Measurements from ENCODE around the gene SETD1B.
"Not testable (repeated sequence)": the region's sequence is repeated elsewhere in the genome, so short reads cannot be mapped to it uniquely, and the experiment has no call there.

The SETD1B gene

GRCh38 chr12:121803861-121804416 is at the start of gene SETD1B:
TSS of gene SETD1B (plus strand) at chr12:121804009. CDS start at chr12:121804738, 729 bp downstream.
- FAIRE-seq (no peak), DNase-seq (ENCODE audit: insufficient read length, low spot score) (no peak)

- FAIRE-seq (no peak), DNase-seq (ENCODE audit: insufficient read length, low spot score) (no peak)
Measured at GRCh38 chr12:121754836-121755235, 49.0 kb upstream of the SETD1B start.

GRCh38 chr12:121755591-121755990 is 48.2 kb upstream of the SETD1B start:
- DNase-seq (ENCODE audit: insufficient read length, low spot score) (no peak), FAIRE-seq (no peak)

- DNase-seq (ENCODE audit: insufficient read length, low spot score), result not testable (repeated sequence)
- FAIRE-seq, result peak; percentile 46
Measured at GRCh38 chr12:121758536-121758935, 45.3 kb upstream of the SETD1B start.

- FAIRE-seq, result no peak
Measured at GRCh38 chr12:121762269-121762668, 41.5 kb upstream of the SETD1B start.

GRCh38 chr12:121764808-121765207 is 39.0 kb upstream of the SETD1B start:
- FAIRE-seq (no peak), DNase-seq (ENCODE audit: insufficient read length, low spot score) (no peak)

More at GRCh38 chr12:121762269-121762668, 41.5 kb upstream of the SETD1B start:
- no peak for DNase-seq (ENCODE audit: insufficient read length, low spot score)

GRCh38 chr12:121765573-121765972 is 38.2 kb upstream of the SETD1B start:
- DNase-seq (ENCODE audit: insufficient read length, low spot score) (peak; percentile 86), FAIRE-seq (peak; percentile 96)

- FAIRE-seq (no peak), DNase-seq (ENCODE audit: insufficient read length, low spot score) (no peak)
Measured at GRCh38 chr12:121766290-121767039, 37.3 kb upstream of the SETD1B start.

- FAIRE-seq (no peak), DNase-seq (ENCODE audit: insufficient read length, low spot score) (no peak)
Measured at GRCh38 chr12:121767525-121768016, 36.2 kb upstream of the SETD1B start.

- FAIRE-seq (no peak), DNase-seq (ENCODE audit: insufficient read length, low spot score) (no peak)
Measured at GRCh38 chr12:121769297-121769830, 34.4 kb upstream of the SETD1B start.

GRCh38 chr12:121769831-121770301 is 33.9 kb upstream of the SETD1B start:
- no peak for FAIRE-seq
- DNase-seq (ENCODE audit: insufficient read length, low spot score), result no peak

- FAIRE-seq, result no peak
- no peak for DNase-seq (ENCODE audit: insufficient read length, low spot score)
Measured at GRCh38 chr12:121770388-121770787, 33.4 kb upstream of the SETD1B start.

- FAIRE-seq, result no peak
- no peak for DNase-seq (ENCODE audit: insufficient read length, low spot score)
Measured at GRCh38 chr12:121770813-121771625, 32.8 kb upstream of the SETD1B start.

GRCh38 chr12:121773011-121773777 is 30.6 kb upstream of the SETD1B start:
- peak; percentile 85 for FAIRE-seq
- peak; percentile 85 for DNase-seq (ENCODE audit: insufficient read length, low spot score)

GRCh38 chr12:121774968-121775474 is 28.8 kb upstream of the SETD1B start:
- DNase-seq (ENCODE audit: insufficient read length, low spot score) (no peak), FAIRE-seq (no peak)

- FAIRE-seq (no peak), DNase-seq (ENCODE audit: insufficient read length, low spot score) (no peak)
Measured at GRCh38 chr12:121775501-121775900, 28.3 kb upstream of the SETD1B start.

GRCh38 chr12:121776190-121777098 is 27.4 kb upstream of the SETD1B start:
- DNase-seq (ENCODE audit: insufficient read length, low spot score), result no peak
- FAIRE-seq, result peak; percentile 52

- FAIRE-seq (no peak), DNase-seq (ENCODE audit: insufficient read length, low spot score) (no peak)
Measured at GRCh38 chr12:121778567-121779421, 25.0 kb upstream of the SETD1B start.
